GM21381 (cell line): ENCODE data around the gene TPD52L2.
"Not testable (repeated sequence)": the region's sequence is repeated elsewhere in the genome, so short reads cannot be mapped to it uniquely, and the experiment has no call there.

Experiments used
- ATAC-seq: cut with Tn5 transposase; IDR thresholded peaks from one replicate; pipeline ENCODE4 v1.9.1; 2021; ENCODE audit warnings: mild to moderate bottlenecking, moderate library complexity; ENCODE audit not compliant: unreplicated experiment

TPD52L2 gene

DNA sequence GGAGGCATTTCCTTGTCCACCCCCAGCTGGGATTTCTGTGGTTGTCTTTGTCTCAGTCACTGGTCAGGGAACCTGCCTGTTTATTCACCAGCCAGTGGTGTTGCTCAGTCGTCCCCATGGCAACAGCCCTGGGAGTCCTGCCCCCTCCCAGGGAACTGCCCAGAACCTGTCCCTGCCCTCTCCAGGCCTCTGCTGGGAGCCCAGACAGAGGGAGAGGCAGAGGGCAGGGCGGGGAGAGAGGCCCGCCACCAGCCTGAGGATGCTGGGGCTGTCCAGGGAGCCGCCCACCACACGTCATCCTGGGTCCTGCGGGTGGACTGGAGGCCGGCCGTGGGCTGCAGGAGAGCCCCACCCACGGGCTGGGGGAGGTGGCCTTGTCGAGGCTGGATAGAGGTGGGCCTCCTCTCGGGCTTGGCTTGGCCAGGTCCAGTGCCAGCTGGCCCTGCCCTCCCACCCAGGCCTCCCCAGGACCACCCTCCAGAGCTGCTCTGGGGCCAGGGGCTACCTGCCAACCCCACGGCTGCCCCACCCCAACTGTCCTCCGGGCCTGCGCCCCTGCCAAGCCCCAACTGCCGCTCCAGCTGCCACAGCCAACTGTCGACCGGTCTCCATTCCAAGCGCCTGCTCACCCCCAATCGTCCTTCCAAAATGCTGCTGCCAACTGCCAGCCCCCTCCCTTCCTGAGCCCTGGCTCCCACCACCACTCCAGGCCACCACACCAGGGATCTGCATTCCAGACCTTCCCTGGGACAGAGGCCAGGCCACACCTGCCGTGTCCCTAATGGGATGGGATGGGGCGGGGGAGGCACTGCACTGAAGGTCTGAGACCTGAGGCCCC, 29.8 kb upstream of the TPD52L2 start:
- no peak for ATAC-seq

DNA sequence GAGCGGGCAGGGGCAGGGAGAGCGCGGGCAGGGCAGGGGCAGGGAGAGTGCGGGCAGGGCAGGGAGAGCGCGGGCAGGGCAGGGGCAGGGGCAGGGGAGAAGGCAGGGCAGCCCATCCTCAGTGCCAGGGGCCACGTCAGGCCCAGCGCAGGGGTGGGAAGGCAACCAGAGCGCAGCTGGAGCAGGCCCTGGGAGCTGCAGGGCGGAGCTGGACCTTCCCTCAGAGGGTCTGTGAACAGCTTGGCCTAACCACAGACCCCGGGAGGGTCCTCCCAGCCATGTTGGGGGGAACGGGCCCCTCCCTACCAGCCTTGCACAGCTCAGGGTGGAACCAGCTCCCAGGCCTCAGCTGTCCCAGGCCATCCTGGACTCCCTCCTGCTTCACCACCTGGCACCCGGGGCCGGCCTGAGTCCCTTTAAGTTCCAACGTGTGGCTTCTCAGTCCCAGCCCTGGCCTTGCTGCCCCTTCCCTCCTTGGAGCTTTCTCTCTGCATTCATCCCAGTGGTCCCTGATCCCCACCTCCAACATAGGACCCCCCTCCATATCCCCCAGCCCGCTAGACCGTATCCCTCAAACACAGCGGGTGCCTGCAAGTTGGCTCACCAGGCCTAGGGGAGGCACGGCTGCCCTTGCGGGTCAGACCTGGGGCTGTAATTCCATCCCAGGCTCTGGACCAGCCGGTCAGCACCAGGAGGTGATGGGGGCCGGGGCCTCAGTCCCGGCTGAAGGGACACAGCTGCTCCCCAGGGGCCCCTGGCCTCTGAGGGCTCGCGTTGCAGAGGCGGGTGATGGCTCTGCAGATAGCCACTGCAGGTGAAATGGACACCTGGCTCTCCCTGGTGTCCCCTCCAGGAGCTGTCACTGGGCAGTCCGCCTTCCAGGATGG, 28.4 kb upstream of the TPD52L2 start:
- no peak for ATAC-seq

DNA sequence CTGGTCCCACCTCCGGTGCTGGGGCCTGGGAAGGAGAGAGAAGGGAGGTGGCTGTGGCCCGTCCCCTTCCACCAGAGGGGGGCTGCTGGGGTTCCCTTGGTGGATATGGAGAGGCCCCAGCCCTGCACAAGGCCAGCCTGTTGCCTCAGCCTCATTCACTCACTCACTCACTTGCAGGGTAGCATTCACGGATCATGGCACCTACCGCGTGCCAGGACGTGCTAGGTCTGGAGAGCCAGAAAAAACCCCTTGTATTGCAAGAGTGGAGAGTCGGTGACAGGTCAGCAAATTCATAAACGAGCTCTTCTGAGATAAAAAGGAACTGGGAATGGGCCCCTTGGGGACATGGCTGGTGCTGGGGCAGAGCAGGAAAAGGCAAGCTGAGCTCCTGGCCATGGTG, 27.6 kb upstream of the TPD52L2 start:
- ATAC-seq = no peak

DNA sequence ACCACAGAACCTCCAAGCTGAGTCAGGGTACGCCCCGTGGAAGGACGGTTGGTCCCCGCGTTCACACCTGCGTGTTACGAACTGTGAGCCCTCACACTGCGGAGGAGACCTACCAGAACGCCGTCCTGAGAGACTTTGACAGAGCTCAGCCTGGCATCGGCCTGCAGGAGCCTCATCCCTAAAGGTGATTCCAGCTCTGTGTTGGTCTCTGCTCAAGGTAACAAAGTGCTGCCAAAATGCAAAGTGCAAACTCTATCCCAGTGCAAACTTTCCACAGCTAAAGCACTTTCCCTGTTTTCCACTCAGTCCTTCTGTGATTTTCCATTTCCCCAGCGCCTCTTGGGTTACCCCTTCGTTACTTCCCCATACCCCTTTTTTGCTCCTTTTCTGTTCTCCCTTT, 25.4 kb upstream of the TPD52L2 start:
- no peak for ATAC-seq

DNA sequence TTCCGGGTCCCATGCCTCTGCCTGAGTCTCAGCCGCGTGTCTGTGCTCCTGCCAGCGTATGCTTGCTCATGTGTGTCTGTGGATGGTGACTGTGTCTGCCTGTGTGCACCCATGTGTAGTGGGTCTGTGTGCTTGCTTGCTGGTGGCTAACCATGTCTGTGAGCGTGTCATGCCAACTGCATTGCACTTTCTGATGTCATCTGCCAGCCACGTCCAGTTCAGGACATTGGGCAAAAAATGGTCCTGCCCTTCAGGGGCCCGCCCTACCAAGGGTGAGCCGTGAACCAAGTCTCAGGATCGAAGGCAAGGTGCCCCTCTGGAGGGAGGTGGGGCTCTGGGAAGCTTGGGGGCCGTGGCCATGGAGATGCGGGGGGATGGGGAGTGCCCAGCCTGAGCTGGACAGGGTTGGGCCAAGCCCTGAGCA, 24.7 kb upstream of the TPD52L2 start:
- no peak for ATAC-seq

DNA sequence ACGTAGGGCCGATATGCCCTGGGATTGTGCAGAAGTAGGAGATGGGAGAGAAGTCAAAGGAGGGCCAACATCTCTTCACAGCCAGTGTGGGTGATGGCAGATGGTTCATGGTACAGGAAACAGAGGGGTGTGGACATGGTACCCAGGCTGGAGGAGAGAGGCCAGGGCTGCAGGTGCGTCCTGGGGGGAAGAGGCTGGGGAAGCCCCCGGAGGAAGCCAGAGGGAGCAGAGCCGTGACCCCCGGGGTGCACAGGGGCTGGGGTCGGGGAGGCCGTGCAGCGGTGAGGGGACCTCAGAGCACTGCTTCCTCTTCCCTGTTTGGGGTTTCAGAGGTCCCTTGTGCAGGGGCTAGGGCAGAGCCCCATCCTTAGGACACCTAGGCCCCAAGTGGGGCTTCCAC, 22.8 kb upstream of the TPD52L2 start:
- no peak for ATAC-seq

DNA sequence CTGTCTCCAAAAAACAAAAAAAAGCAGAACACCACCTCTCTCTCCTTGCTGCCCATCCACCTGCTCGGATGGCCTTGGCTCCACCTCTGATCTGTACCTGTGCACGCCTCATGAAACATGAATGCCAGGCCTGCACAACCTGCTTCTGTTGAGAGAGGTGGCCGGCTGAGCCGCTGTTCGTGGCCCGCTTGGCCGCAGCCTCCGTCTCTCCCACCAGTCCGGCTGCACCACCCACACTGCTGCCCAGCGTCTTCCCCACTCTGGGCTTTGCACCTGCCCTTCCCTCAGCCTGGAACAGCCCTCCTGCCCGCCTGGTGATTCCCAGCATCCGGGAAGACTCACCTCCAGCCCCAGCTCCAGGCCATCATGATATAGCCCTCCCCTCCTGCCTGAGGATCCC, 21.8 kb upstream of the TPD52L2 start:
- ATAC-seq = no peak

DNA sequence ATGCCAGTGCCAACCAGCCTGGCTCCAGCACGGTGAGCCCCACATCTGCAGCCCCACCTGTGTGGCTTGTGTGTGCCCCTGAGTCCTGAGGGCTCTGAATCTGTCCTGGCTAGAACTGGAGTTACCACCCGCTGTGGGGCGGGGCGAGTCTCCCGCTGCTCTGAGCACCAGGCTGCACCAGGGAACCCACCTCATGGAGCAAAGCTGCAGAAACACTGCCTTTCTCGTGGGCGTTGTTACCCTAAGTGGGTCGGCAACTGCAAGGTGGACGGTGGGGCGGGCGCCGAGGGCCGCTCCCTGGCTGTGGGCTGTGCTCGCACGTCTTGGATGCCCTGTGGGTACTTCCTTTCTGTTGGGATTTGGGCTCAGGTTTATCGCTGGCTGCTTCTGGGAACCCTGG, 21.3 kb upstream of the TPD52L2 start:
- ATAC-seq = no peak

DNA sequence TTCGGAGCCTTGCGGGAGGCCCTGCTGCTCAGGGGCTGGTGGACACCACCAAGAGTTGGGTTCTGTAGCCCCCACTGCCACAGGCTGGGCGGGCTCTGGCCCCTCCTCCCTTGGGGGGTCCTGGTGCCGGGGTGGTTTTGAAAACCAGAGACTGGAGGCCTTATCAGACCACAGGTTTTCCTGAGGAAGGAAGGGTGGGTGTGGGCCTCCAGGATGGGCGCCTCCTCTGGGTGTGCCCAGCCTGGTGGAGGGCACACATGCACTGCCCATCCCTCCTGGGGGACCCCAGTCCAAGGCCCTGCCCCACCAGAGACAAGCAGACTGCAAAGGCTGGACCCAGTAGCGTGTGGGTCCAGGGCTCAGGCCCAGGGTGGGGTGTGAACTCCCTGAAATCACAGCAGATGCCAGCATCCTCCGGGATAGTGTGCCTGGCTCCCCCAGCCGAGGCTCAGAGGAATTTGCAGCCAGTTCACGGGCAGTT, 20.5 kb upstream of the TPD52L2 start:
- no peak for ATAC-seq

DNA sequence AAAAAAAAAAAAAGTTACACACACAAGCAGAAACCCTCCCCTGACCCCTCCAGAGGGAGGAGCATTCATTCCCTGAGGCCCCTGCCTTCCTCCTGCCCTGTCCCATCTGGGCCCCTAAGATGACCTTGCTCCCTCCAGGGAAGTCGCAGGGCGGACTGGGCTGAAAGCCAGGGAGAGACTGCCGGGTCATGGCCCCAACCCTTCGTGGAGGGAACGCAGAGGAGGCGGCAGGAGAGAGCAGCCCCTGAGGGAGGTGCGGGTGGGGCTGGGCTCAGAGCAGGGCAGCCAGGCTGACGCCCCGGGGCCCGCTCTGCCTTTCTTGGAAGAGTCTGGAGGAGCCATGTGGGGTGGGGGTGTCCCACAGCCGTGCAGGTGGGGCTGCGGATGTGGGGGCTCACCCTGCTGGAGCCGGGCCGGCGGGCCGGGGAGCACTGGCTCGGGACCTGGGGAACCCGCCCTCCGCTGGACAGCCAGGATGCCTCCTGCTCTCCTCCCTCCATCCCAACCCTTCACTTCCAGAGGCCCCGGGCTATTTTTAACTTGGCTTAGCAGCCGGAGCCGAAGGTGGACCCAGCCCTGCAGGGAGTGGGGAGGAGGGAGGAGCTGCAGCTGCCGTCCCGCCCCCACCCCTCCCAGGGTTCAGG, 18.8 kb upstream of the TPD52L2 start:
- no peak for ATAC-seq

DNA sequence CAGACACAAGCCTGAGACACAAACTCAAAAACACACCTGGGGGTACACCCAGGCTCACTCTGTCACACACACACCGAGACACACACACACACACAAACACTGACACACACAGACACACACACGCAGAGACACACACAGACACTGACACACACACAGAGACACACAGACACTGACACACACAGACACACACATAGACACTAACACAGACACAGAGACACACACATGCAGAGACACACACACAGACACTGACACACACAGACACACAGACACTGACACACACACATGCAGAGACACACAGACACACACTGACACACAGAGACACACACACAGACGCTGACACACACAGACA, 18.2 kb upstream of the TPD52L2 start:
- ATAC-seq = no peak

DNA sequence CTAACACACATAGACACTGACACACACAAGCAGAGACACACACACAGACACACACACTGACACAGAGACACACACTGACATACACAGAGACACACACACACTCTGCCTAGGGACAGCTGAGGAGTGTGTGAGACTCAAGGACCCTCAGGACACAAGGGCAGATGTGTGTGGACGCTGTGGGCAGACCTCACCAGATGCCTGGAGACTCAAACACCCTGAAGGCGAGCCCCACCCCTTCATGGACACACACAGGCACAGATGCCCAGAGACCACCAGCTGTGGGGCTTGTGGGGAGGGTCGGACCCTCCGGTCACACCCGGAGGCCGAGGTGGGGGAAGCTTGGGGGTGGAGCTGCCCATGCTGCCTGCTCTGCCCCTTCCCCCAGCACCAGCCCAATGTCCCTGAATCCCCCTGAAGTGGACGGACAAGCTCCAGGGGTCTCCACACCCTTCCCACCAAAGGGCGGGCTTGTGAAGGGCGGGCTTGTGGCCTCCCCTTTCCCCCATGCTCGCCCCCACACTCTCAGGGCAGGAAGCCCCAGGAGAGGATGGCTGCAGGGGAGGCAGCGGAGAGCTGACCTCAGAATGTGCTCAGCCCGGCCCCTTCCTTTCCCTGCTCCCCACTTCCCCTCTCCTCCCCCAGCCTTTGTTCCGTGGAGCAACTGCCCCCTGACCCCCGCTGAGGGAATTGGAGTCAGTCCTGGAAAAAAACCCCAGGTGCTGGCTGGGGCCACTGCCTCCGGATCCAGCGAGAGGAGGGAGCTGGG, 17.6 kb upstream of the TPD52L2 start:
- ATAC-seq = no peak

DNA sequence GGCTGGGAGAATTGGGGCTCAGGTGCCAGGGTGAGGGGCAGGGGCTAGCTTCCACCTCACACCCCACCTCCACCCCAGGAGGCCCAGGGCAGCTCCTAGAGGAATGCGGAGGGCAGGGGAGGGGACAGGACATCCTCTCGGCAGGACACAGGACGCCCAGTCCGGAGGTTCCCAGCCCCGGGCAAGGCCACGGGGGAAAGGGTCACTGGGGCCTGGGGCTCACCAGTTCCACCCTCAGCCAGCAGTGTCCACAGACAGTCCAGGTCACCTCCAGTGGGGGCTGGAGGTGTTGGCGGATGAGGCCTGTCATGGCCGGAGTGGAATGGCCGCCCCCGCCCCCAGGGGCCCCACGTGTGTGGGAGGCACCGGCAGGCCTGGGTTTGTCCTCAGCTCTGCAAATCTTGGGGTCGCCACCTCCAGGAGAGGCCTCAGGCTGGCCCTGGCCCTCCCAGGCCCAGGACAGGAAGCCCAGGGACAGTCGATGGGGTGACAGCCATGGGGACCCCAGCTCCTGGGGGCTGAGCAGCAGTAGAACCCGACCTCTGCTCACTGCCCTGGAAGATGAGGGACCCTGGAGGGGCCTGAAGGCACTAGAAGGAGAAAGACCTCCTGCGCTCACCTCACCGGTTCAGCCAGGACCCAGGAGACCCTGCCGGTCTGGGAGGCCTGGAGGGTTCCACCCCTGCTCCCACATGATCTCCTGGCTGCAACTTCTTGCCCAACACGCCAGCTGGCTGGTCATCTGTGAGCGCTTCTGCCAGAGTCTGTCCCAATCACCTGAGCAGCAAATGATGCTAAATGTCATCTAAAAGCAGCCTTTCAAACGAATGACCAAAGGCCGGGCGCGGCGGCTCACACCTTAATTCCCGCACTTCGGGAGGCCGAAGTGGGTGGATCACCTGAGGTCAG, 16.8 kb upstream of the TPD52L2 start:
- no peak for ATAC-seq

DNA sequence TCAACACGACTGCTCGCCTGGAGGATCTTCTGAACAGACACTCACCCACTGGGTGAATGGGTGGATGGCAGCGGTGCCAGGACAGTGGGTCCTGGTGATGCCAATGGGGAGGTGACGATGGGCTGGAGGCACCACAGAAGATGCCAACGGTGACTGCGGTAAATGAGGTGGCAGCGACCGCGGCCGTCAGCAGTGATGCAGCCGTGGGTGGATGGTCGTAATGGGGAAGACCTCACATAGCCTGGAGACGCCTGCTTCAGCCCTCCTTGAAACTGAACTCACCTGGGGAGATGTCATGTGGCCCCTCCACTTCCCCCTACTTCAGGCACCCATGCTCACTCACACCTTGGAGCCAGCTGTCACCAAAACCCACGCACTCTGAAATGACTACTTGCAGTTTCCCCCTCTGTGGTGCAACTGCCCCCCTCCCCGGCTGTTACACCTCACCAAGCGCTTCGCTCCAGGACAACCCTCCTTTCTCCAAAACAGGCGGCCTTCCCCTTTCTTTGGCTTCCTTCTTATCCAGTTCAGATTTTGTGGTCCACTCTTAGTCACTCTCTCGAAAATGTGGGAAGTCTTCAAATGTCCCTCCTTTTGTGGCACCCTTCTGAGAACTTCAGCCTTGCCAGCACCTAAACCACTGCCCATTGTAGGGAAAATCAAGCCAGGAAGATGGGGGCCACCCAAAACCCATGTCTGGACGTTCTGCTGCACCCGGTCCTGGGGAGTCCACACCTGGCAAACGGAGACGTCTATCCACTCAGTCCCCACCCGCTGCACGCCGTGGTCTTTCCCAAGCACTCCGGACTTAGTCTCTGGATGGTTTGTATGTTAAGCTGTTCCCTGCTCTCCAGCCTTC, 14.2 kb upstream of the TPD52L2 start:
- ATAC-seq = peak; percentile 72

DNA sequence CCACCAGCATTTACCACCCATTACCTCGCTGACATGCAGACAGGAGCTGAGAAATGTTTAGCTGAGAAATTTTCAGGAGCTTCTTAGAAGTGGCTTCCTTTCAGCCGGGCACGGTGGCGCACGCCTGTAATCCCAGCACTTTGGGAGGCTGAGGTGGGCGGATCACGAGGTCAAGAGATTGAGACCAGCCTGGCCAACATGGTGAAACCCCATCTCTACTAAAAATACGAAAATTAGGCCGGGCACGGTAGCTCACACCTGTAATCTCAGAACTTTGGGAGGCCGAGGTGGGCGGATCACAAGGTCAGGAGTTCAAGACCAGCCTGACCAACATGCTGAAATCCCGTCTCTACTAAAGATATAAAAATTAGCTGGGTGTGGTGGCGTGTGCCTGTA, 13.5 kb upstream of the TPD52L2 start:
- ATAC-seq = not testable (repeated sequence)

DNA sequence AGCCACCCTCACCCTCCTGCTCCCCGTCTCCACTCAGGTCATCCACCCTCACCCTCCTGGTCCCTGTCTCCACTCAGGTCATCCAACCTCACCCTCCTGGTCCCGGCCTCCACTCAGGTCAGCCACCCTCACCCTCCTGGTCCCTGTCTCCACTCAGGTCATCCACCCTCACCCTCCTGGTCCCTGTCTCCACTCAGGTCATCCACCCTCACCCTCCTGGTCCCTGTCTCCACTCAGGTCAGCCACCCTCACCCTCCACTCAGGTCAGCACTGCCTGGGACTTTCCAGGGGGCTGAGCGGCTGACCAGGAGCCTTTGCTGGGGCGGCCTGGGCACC, 11.4 kb upstream of the TPD52L2 start:
- ATAC-seq = not testable (repeated sequence)

DNA sequence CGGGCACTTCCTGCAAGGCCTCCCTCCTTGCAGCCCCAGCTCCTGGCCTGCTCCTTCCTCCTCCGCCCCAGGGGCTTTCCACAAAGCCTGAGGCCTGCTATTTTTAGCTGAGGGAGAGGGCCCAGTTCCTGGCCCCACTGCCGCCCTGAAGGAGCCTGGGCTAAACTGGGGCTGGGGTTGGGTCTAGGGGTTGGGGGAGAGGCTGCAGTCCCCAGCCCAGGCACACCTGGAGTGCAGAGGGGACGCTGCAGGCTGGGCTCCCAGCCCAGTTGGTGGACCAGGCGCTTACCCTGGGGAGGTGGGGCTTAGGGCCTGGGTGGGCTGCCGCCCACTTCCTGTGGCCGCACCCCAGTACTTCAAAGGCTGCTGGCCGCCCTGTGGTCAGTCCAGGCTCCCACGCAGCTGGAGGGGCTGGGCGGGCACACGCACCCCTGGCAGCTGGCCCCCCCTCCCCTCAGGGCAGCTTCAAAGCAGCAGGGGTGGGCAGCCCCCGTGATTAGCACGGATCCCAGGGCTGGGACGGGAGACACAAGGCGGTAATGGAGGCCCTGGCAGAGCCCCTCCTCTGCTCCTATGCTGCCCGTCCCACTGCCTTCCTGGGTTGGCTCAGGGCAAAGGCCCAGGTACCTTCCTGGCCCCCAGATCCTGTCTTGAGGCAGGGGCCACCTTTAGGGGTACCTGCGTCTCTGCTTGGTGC, 10.9 kb upstream of the TPD52L2 start:
- no peak for ATAC-seq

DNA sequence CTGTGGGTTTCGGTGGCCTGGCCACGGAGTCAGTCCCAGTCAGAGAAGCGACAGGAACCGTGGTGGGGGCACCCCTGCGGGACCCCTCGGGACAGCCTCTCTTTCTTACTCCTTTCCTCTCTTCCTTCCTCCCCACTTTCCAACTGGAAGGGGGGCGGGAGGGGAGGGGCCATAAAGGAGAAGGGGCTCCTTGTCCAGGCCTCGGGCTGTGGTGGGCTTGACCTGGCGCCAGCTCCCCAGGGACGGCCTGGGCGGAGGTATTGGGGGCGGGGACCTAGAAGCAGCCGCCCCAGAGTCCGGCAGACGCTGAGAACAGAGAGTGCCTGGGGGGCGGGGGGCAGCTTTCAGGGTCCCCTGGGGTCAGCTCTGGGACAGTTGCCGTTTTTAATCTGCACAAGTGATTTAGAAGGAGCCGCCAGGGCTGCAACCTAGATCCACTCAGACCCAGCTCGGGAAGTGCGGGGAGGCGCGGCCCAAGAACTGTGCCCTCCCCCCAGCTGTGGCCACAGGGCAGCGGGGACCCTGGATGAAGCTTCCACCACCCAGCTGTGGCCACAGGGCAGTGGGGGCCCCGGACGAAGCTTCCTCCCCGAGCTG, 10.2 kb upstream of the TPD52L2 start:
- no peak for ATAC-seq
